Calu3 (cell line): ENCODE data around the gene TREX2. TPM values are rescaled to one million over a fixed set of nuclear protein-coding genes. Genes with fewer than 3 reads are reported as not detected.

Experiments
- BruUV-seq: library from RNA; stranded (reverse); fragments of 400-500 nt; replicated peaks from 2 replicates; lab custom pipeline; 2021; lab: Mats Ljungman, UMichigan
- CTCF ChIA-PET: fragments of 300-600 bp; sonication (Branson Sonifier 250); formaldehyde crosslinking; loops from one replicate; lab custom pipeline; 2022; ENCODE audit warnings: antibody characterized with exemption; lab: Charles Lee
- DNase-seq: peaks from one replicate; pipeline ENCODE4 v3.0.0; 2022
- H3K27ac Mint-ChIP-seq: one replicate; pipeline ENCODE4 v1.8.0; 2022; ENCODE audit warnings: mixed read lengths; ENCODE audit not compliant: unreplicated experiment
- H3K27me3 Mint-ChIP-seq: one replicate; pipeline ENCODE4 v1.8.0; 2022; ENCODE audit warnings: mixed read lengths; ENCODE audit not compliant: unreplicated experiment
- H3K36me3 Mint-ChIP-seq: one replicate; pipeline ENCODE4 v1.8.0; 2022; ENCODE audit warnings: mild to moderate bottlenecking, moderate library complexity, mixed read lengths; ENCODE audit not compliant: insufficient read depth, unreplicated experiment
- H3K4me1 Mint-ChIP-seq: one replicate; pipeline ENCODE4 v1.8.0; 2022; ENCODE audit warnings: mild to moderate bottlenecking, low read depth, mixed read lengths; ENCODE audit not compliant: unreplicated experiment
- H3K4me3 Mint-ChIP-seq: one replicate; pipeline ENCODE4 v1.8.0; 2022; ENCODE audit warnings: mild to moderate bottlenecking, low read depth, moderate library complexity, mixed read lengths; ENCODE audit not compliant: unreplicated experiment
- H3K9me3 Mint-ChIP-seq: one replicate; pipeline ENCODE4 v1.8.0; 2022; ENCODE audit warnings: low read depth, mixed read lengths; ENCODE audit not compliant: unreplicated experiment
- CTCF ChIP-seq: fragments of 200-600 bp; IDR thresholded peaks from one replicate; pipeline ENCODE4 v1.8.0; 2022; ENCODE audit warnings: antibody characterized with exemption; ENCODE audit not compliant: unreplicated experiment
- intact Hi-C: fragments of 100-400 bp; cut with micrococcal nuclease; formaldehyde crosslinking; loops from one replicate; pipeline ENCODE4 v1.10.0; 2022; ENCODE audit not compliant: unreplicated experiment
- total RNA-seq: library from RNA; stranded (reverse); gene quantifications from 2 replicates; pipeline ENCODE4 v1.2.3, GENCODE V29; 2022

TREX2 gene
- total RNA-seq, 1 experiment from 2014 or later: 2.0 TPM

DNA sequence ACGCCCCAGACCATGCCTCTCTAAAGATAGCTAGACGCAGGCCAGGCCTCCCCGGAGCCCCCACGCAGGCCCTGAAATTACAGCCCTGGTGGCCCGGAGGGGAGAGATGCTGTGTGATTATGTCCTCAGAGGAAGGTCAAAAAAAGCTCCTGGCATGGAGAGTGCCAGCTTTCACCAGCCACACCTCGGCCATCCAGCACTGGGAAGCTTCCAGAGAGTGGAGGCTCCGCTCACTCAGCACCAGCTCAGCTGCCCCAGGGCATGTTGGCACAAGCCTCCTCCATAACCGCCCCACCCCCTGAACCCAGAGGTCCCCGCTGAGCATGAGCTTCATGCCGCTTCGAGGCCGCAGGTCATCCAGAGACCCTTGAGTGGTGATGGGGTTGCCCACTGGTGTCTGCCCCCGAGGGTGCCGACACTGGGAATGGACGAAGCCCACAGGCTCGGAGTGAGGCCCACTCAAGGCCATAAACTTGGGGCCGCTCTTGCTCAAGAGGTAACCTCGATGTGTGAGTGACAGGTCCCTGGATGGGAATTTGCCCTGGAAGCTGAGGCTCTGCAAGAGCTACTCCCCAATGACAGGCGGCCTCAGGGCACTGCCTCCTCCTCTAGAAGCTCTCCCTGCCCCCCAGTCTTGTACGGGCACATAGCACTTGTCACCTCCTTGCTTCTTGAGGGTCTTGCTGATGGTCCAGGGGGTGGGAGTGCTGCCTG is 44.5 kb upstream of the TREX2 start:
- Mint-ChIP-seq H3K36me3 (no peaks in the 10 kb centered on the region), H3K4me3 (no peak overlapping the region), H3K4me1 (no peaks in the 10 kb centered on the region), H3K9me3 (no peaks in the 10 kb centered on the region), H3K27ac (no peak overlapping the region), H3K27me3 (peaks cover 22% of the 10 kb centered on the region)
- DNase-seq: no peak
- intact Hi-C loops: no loop called here
- BruUV-seq: no TSS peak
- no peak for TF ChIP-seq CTCF
- CTCF ChIA-PET: interaction anchor here (0.7 kb wide), 1 partner anchor 25 kb away, joined by 3 read pairs; no protein-coding TSS in a partner anchor

GRCh38 chrX:153488231-153488914 is 42.5 kb upstream of the TREX2 start:
- DNase-seq: no peak
- Mint-ChIP-seq H3K27ac (no peak overlapping the region), H3K36me3 (no peaks in the 10 kb centered on the region), H3K9me3 (no peaks in the 10 kb centered on the region), H3K4me1 (no peaks in the 10 kb centered on the region), H3K27me3 (peaks cover 2% of the 10 kb centered on the region), H3K4me3 (no peak overlapping the region)
- intact Hi-C loops: no loop called here
- CTCF ChIA-PET: no interaction called here
- TF ChIP-seq CTCF: no peak
- BruUV-seq: no TSS peak

- H3K9me3 Mint-ChIP-seq: no peaks in the 10 kb centered on the region
- H3K4me3 Mint-ChIP-seq: no peak overlapping the region
- no peak for DNase-seq
- intact Hi-C loops: no loop called here
- H3K36me3 Mint-ChIP-seq: no peaks in the 10 kb centered on the region
- H3K27ac Mint-ChIP-seq: no peak overlapping the region
- no TSS peak for BruUV-seq
- no peaks in the 10 kb centered on the region for H3K4me1 Mint-ChIP-seq
- no peaks in the 10 kb centered on the region for H3K27me3 Mint-ChIP-seq
- CTCF ChIA-PET: interaction anchor here (0.7 to 0.9 kb wide), 2 partner anchors 15 to 546 kb away, joined by 3 read pairs; no protein-coding TSS in a partner anchor
- no peak for TF ChIP-seq CTCF
Measured at GRCh38 chrX:153487590-153488071, 41.8 kb upstream of the TREX2 start.

GRCh38 chrX:153486171-153486570 is 40.3 kb upstream of the TREX2 start:
- no peak overlapping the region for H3K27ac Mint-ChIP-seq
- TF ChIP-seq CTCF: no peak
- BruUV-seq: no TSS peak
- no peaks in the 10 kb centered on the region for H3K9me3 Mint-ChIP-seq
- CTCF ChIA-PET: no interaction called here
- no peaks in the 10 kb centered on the region for H3K36me3 Mint-ChIP-seq
- DNase-seq: no peak
- H3K4me3 Mint-ChIP-seq: no peak overlapping the region
- no peaks in the 10 kb centered on the region for H3K4me1 Mint-ChIP-seq
- H3K27me3 Mint-ChIP-seq: no peaks in the 10 kb centered on the region
- intact Hi-C loops: no loop called here
